ENCODE measurements around the gene PCYT1B.

The PCYT1B gene

GRCh38 chrX:24574743-24575142 lies 72.4 kb downstream of the PCYT1B start:
- no peaks in the 10 kb centered on the region for H3K27me3 ChIP-seq (replicated peaks)
- H3K27ac ChIP-seq: no peak overlapping the region
- in situ Hi-C loops (cut with HindIII; ENCODE audit: low pct_ligation_motif_present, low sequenced_read_pairs): no loop called here
- DNase-seq: no peak
- H3K4me3 ChIP-seq (ENCODE audit: low read depth, low read length): no peak overlapping the region
- H3K36me3 ChIP-seq (replicated peaks): no peaks in the 10 kb centered on the region
- TF ChIP-seq CTCF (IDR thresholded peaks at IDR 0.05; ENCODE audit: low read depth, low read length, missing control alignments): no peak

GRCh38 chrX:24567169-24567568 lies 80.0 kb downstream of the PCYT1B start:
- Histone ChIP-seq H3K27me3 (replicated peaks) (no peaks in the 10 kb centered on the region), H3K36me3 (replicated peaks) (no peaks in the 10 kb centered on the region), H3K27ac (no peak overlapping the region), H3K4me3 (ENCODE audit: low read depth, low read length) (no peak overlapping the region)
- no peak for TF ChIP-seq CTCF (IDR thresholded peaks at IDR 0.05; ENCODE audit: low read depth, low read length, missing control alignments)
- DNase-seq: no peak
- in situ Hi-C loops (cut with HindIII; ENCODE audit: low pct_ligation_motif_present, low sequenced_read_pairs): no loop called here

- no peak overlapping the region for H3K4me3 ChIP-seq (ENCODE audit: low read depth, low read length)
- no peak for DNase-seq
- no peak for TF ChIP-seq CTCF (IDR thresholded peaks at IDR 0.05; ENCODE audit: low read depth, low read length, missing control alignments)
- H3K27ac ChIP-seq: no peak overlapping the region
- in situ Hi-C loops (cut with HindIII; ENCODE audit: low pct_ligation_motif_present, low sequenced_read_pairs): no loop called here
- H3K27me3 ChIP-seq (replicated peaks): no peaks in the 10 kb centered on the region
- H3K36me3 ChIP-seq (replicated peaks): no peaks in the 10 kb centered on the region
These were observed 80.9 kb downstream of the PCYT1B start for GRCh38 chrX:24566240-24566639.

GRCh38 chrX:24563291-24564010 lies 83.7 kb downstream of the PCYT1B start:
- no peak for TF ChIP-seq CTCF (IDR thresholded peaks at IDR 0.05; ENCODE audit: low read depth, low read length, missing control alignments)
- H3K4me3 ChIP-seq (ENCODE audit: low read depth, low read length): no peak overlapping the region
- DNase-seq: no peak
- in situ Hi-C loops (cut with HindIII; ENCODE audit: low pct_ligation_motif_present, low sequenced_read_pairs): no loop called here
- no peak overlapping the region for H3K27ac ChIP-seq
- H3K36me3 ChIP-seq (replicated peaks): no peaks in the 10 kb centered on the region
- no peaks in the 10 kb centered on the region for H3K27me3 ChIP-seq (replicated peaks)

GRCh38 chrX:24561121-24561520 lies 86.0 kb downstream of the PCYT1B start:
- TF ChIP-seq CTCF (IDR thresholded peaks at IDR 0.05; ENCODE audit: low read depth, low read length, missing control alignments): no peak

GRCh38 chrX:24553011-24553410 lies 94.1 kb downstream of the PCYT1B start:
- no peaks in the 10 kb centered on the region for H3K27me3 ChIP-seq (replicated peaks)
- no peaks in the 10 kb centered on the region for H3K36me3 ChIP-seq (replicated peaks)
- no peak overlapping the region for H3K4me3 ChIP-seq (ENCODE audit: low read depth, low read length)
- no peak for DNase-seq
- in situ Hi-C loops (cut with HindIII; ENCODE audit: low pct_ligation_motif_present, low sequenced_read_pairs): no loop called here
- H3K27ac ChIP-seq: no peak overlapping the region
- no peak for TF ChIP-seq CTCF (IDR thresholded peaks at IDR 0.05; ENCODE audit: low read depth, low read length, missing control alignments)

More at GRCh38 chrX:24561121-24561520, 86.0 kb downstream of the PCYT1B start:
- Histone ChIP-seq H3K36me3 (replicated peaks) (no peaks in the 10 kb centered on the region), H3K27ac (no peak overlapping the region), H3K4me3 (ENCODE audit: low read depth, low read length) (no peak overlapping the region), H3K27me3 (replicated peaks) (no peaks in the 10 kb centered on the region)
- DNase-seq: no peak
- in situ Hi-C loops (cut with HindIII; ENCODE audit: low pct_ligation_motif_present, low sequenced_read_pairs): no loop called here

All from brain microvascular endothelial cell (primary cell).